Natural killer cell (primary cell): ENCODE results near the gene SPAG16. TPM values are rescaled to one million over a fixed set of nuclear protein-coding genes. Genes with fewer than 3 reads are reported as not detected.

Experiments
- ATAC-seq, 3 donors: fragments of 150-1000 bp in 2 of 3; fragments of 200-7000 bp in 1 of 3; cut with Tn5 transposase; 1 replicate in 1 of 3; 2 replicates in 2 of 3; pipeline ENCODE4 v1.10.0; 2021; ENCODE audit warnings: mild to moderate bottlenecking in 2 of 3, moderate library complexity in 2 of 3
- DNase-seq, 2 donors: peaks; one replicate each; pipeline versions ENCODE4 v3.0.0 to v3.0.0-alpha.2; 2013 to 2021; ENCODE audit warnings: mixed read lengths in 1 of 2
- H3K27ac ChIP-seq: one replicate; pipeline ENCODE4 v1.5.1; 2013; ENCODE audit warnings: mild to moderate bottlenecking, low read length
- H3K27me3 ChIP-seq: one replicate; pipeline ENCODE4 v1.6.1; 2013; ENCODE audit warnings: low read length; ENCODE audit not compliant: control insufficient read depth, insufficient read depth
- H3K36me3 ChIP-seq: one replicate; pipeline ENCODE4 v1.6.1; 2013; ENCODE audit warnings: low read length; ENCODE audit not compliant: control insufficient read depth, insufficient read depth
- H3K4me1 ChIP-seq: one replicate; pipeline ENCODE4 v1.6.1; 2013; ENCODE audit warnings: low read length; ENCODE audit not compliant: control insufficient read depth, insufficient read depth
- H3K4me3 ChIP-seq: one replicate; pipeline ENCODE4 v1.5.1; 2013; ENCODE audit warnings: low read length
- H3K9me3 ChIP-seq: one replicate; pipeline ENCODE4 v1.6.1; 2013; ENCODE audit warnings: low read length; ENCODE audit not compliant: control insufficient read depth, insufficient read depth
- H3K27ac Mint-ChIP-seq, 2 donors: one replicate each; pipeline ENCODE4 v1.8.0; 2022; ENCODE audit warnings: mild to moderate bottlenecking in 2 of 2, mixed read lengths in 2 of 2, moderate library complexity in 1 of 2
- H3K27me3 Mint-ChIP-seq, 2 donors: one replicate each; pipeline ENCODE4 v1.8.0; 2022; ENCODE audit warnings: low read depth in 2 of 2, mixed read lengths in 2 of 2
- H3K36me3 Mint-ChIP-seq: one replicate; pipeline ENCODE4 v1.8.0; 2022; ENCODE audit warnings: mixed read lengths
- H3K4me1 Mint-ChIP-seq, 2 donors: one replicate each; pipeline ENCODE4 v1.8.0; 2022; ENCODE audit warnings: mixed read lengths in 2 of 2
- H3K4me3 Mint-ChIP-seq: one replicate; pipeline ENCODE4 v1.8.0; 2022; ENCODE audit warnings: mild to moderate bottlenecking, moderate library complexity, mixed read lengths
- H3K9me3 Mint-ChIP-seq, 2 donors: one replicate each; pipeline ENCODE4 v1.8.0; 2022; ENCODE audit warnings: mixed read lengths in 2 of 2
- WGBS: methylation state at CpG from one replicate; pipeline ENCODE4 v1.1.7; 2013; ENCODE audit warnings: missing lambda C conversion rate; ENCODE audit not compliant: insufficient coverage; 5-methylcytosine and 5-hydroxymethylcytosine counted together
- intact Hi-C: fragments of 100-400 bp; cut with micrococcal nuclease; formaldehyde crosslinking; loops from one replicate; pipeline ENCODE4 v1.14.2; 2022
- total RNA-seq, 4 donors: library from RNA; stranded (reverse); fragments of 120-200 nt in 1 of 4; gene quantifications; one replicate each; pipeline versions ENCODE4 v1.2.3 to v1.2.4, GENCODE V29; 2013 to 2022
- TF ChIP-seq, protein P1 (sequence below): fragments of 200-600 bp; IDR thresholded peaks from one replicate; pipeline ENCODE4 v1.8.0; 2022; ENCODE audit warnings: antibody characterized with exemption

Gene SPAG16
- total RNA-seq, 3 donors from 2014 or later (not counting 1 experiment from before 2014, with no cell fraction given): 3.5 to 5.8 (median 4.0) TPM

DNA sequence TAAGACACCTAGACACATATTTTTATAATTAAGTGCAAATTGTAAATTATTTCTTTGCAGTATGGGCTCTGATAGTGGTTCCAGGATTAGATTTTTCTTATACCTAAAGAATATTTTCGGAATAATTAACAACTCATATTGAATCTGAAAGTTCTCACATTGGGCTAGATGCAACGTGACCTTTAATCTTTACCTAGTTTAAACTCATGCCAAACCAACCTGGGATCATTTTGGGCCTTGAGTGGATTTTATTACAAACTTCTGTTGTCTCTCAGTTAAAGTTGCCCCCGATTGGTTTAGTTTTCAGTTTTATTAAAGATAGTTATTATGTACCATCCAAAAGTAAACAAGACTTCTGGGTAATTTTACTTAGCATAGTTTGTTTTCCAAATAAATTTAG is 896.4 kb downstream of the SPAG16 start:
- no peaks in the 10 kb centered on the region for H3K36me3 Mint-ChIP-seq
- no peak overlapping the region for H3K27ac Mint-ChIP-seq
- TF ChIP-seq, protein P1, sequence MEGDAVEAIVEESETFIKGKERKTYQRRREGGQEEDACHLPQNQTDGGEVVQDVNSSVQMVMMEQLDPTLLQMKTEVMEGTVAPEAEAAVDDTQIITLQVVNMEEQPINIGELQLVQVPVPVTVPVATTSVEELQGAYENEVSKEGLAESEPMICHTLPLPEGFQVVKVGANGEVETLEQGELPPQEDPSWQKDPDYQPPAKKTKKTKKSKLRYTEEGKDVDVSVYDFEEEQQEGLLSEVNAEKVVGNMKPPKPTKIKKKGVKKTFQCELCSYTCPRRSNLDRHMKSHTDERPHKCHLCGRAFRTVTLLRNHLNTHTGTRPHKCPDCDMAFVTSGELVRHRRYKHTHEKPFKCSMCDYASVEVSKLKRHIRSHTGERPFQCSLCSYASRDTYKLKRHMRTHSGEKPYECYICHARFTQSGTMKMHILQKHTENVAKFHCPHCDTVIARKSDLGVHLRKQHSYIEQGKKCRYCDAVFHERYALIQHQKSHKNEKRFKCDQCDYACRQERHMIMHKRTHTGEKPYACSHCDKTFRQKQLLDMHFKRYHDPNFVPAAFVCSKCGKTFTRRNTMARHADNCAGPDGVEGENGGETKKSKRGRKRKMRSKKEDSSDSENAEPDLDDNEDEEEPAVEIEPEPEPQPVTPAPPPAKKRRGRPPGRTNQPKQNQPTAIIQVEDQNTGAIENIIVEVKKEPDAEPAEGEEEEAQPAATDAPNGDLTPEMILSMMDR: no peak
- Histone ChIP-seq H3K36me3 (no peaks in the 10 kb centered on the region), H3K27me3 (no peaks in the 10 kb centered on the region), H3K4me3 (no peak overlapping the region), H3K9me3 (no peaks in the 10 kb centered on the region), H3K27ac (no peak overlapping the region), H3K4me1 (no peaks in the 10 kb centered on the region)
- intact Hi-C loops: no loop called here
- H3K9me3 Mint-ChIP-seq: no peaks in the 10 kb centered on the region
- no peak overlapping the region for H3K4me3 Mint-ChIP-seq
- ATAC-seq: no peak
- WGBS: 70% methylated on average over 2 of the region's 3 CpGs
- H3K27me3 Mint-ChIP-seq: no peaks in the 10 kb centered on the region
- no peak for DNase-seq
- no peaks in the 10 kb centered on the region for H3K4me1 Mint-ChIP-seq

- no peak overlapping the region for H3K27ac ChIP-seq
- Mint-ChIP-seq H3K9me3 (peaks cover 0 to 2% of the 10 kb centered on the region in 2 donors), H3K4me1 (no peaks in the 10 kb centered on the region), H3K4me3 (no peak overlapping the region), H3K27me3 (no peaks in the 10 kb centered on the region), H3K36me3 (no peaks in the 10 kb centered on the region), H3K27ac (no peak overlapping the region)
- H3K4me3 ChIP-seq: no peak overlapping the region
- H3K27me3 ChIP-seq: no peaks in the 10 kb centered on the region
- ATAC-seq (no peak), DNase-seq (no peak)
- TF ChIP-seq, protein P1: no peak
- no peaks in the 10 kb centered on the region for H3K4me1 ChIP-seq
- intact Hi-C loops: no loop called here
- no peaks in the 10 kb centered on the region for H3K36me3 ChIP-seq
- 94% methylated on average over 2 of the region's 2 CpGs for WGBS
- H3K9me3 ChIP-seq: no peaks in the 10 kb centered on the region
Observed at GRCh38 chr2:214184461-214184860, 900.2 kb downstream of the SPAG16 start.

DNA sequence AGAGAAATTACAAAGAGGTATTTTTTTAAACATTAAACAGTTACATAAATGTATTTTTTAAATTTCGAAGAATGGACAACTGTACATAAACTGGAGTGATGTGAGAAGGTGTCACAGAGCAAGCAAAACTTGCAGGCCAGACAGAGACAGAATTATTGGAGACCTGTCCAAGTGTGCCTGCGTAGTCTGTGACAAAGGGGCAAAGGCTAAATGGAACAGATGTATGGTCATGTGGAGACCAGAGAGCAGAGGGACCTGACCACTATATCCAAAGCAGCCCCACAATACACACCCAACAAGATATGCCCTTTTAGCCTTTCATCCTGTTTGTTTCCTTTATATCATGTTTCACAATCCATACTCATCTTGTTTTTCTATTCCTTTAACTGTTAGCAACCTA is 901.3 kb downstream of the SPAG16 start:
- Histone ChIP-seq H3K4me1 (no peaks in the 10 kb centered on the region), H3K9me3 (no peaks in the 10 kb centered on the region), H3K36me3 (no peaks in the 10 kb centered on the region), H3K4me3 (no peak overlapping the region), H3K27me3 (no peaks in the 10 kb centered on the region), H3K27ac (no peak overlapping the region)
- H3K4me3 Mint-ChIP-seq: no peak overlapping the region
- ATAC-seq (no peak), DNase-seq (no peak)
- H3K9me3 Mint-ChIP-seq: peaks cover 2 to 4% of the 10 kb centered on the region in 2 donors
- H3K27ac Mint-ChIP-seq: no peak overlapping the region
- TF ChIP-seq, protein P1: no peak
- no peaks in the 10 kb centered on the region for H3K27me3 Mint-ChIP-seq
- WGBS: 68% methylated on average over 2 of the region's 2 CpGs
- H3K4me1 Mint-ChIP-seq: no peaks in the 10 kb centered on the region
- H3K36me3 Mint-ChIP-seq: no peaks in the 10 kb centered on the region
- intact Hi-C loops: no loop called here

- no peaks in the 10 kb centered on the region for H3K4me1 Mint-ChIP-seq
Observed at GRCh38 chr2:214192711-214193110, 908.4 kb downstream of the SPAG16 start.

More at GRCh38 chr2:214192711-214193110, 908.4 kb downstream of the SPAG16 start:
- Histone ChIP-seq H3K27me3 (no peaks in the 10 kb centered on the region), H3K27ac (no peak overlapping the region), H3K36me3 (no peaks in the 10 kb centered on the region), H3K4me1 (no peaks in the 10 kb centered on the region), H3K9me3 (no peaks in the 10 kb centered on the region), H3K4me3 (no peak overlapping the region)
- Mint-ChIP-seq H3K27ac (no peak overlapping the region), H3K4me3 (no peak overlapping the region), H3K27me3 (no peaks in the 10 kb centered on the region), H3K36me3 (no peaks in the 10 kb centered on the region), H3K9me3 (peaks cover 7 to 8% of the 10 kb centered on the region in 2 donors)
- DNase-seq: no peak
- 99% methylated on average over 3 of the region's 3 CpGs for WGBS
- intact Hi-C loops: no loop called here
- no peak for ATAC-seq
- TF ChIP-seq, protein P1: no peak
